H1 (cell line): ENCODE data around the gene ATF7. TPM values are rescaled to one million over a fixed set of nuclear protein-coding genes. Genes with fewer than 3 reads are reported as not detected.

Source experiments
- CBX8 ChIP-seq: fragments of 300-800, 300-1000 bp; sonication (generic); IDR thresholded peaks from 2 replicates; pipeline ENCODE4 v1.7.1; 2016; ENCODE audit warnings: low read depth, low read length, borderline replicate concordance
- CHD1 ChIP-seq: IDR thresholded peaks from 2 replicates; pipeline ENCODE4 v1.6.1; 2012; ENCODE audit warnings: low read depth, low read length, improper control_type of control experiment
- CHD7 ChIP-seq: fragments of 300-600 bp; sonication (generic); IDR thresholded peaks from 2 replicates; pipeline ENCODE4 v1.7.1; 2012; ENCODE audit warnings: low read length, moderate library complexity, mild to moderate bottlenecking, inconsistent platforms; ENCODE audit not compliant: insufficient replicate concordance
- CREB1 ChIP-seq: IDR thresholded peaks from 2 replicates; pipeline ENCODE4 v1.6.1; 2012; ENCODE audit warnings: inconsistent platforms
- JUND ChIP-seq: IDR thresholded peaks from 2 replicates; pipeline ENCODE4 v1.6.1; 2011; ENCODE audit warnings: mild to moderate bottlenecking, improper control_type of control experiment, low read length
- NANOG ChIP-seq: IDR thresholded peaks from 2 replicates; pipeline ENCODE4 v1.6.1; 2011; ENCODE audit warnings: low read length, low read depth, mild to moderate bottlenecking, inconsistent platforms; ENCODE audit not compliant: insufficient read depth, poor library complexity, severe bottlenecking
- POU5F1 ChIP-seq: IDR thresholded peaks from 2 replicates; pipeline ENCODE4 v1.6.1; 2011; ENCODE audit warnings: low read depth, mild to moderate bottlenecking, low read length, moderate library complexity
- RAD21 ChIP-seq, 2 experiments: IDR thresholded peaks in 1 of 2; conservative IDR thresholded peaks in 1 of 2; 2 replicates each; pipeline ENCODE4 v1.6.1; 2011; ENCODE audit warnings: low read depth in 2 of 2, low read length in 2 of 2, improper control_type of control experiment in 1 of 2, inconsistent platforms in 1 of 2, mild to moderate bottlenecking in 1 of 2, moderate library complexity in 1 of 2
- SIX5 ChIP-seq: IDR thresholded peaks from 2 replicates; pipeline ENCODE4 v1.6.1; 2011; ENCODE audit warnings: mild to moderate bottlenecking, low read depth, low read length
- SP1 ChIP-seq: IDR thresholded peaks from 2 replicates; pipeline ENCODE4 v1.6.1; 2011; ENCODE audit warnings: low read depth, low read length
- SP2 ChIP-seq: IDR thresholded peaks from 2 replicates; pipeline ENCODE4 v1.6.1; 2012; ENCODE audit warnings: mild to moderate bottlenecking, low read length, inconsistent platforms
- SRF ChIP-seq: IDR thresholded peaks from 2 replicates; pipeline ENCODE4 v1.6.1; 2011; ENCODE audit warnings: mild to moderate bottlenecking, low read depth, low read length, moderate library complexity
- TAF7 ChIP-seq: optimal IDR thresholded peaks from 2 replicates; pipeline ENCODE3; 2011; ENCODE audit warnings: low read depth, mild to moderate bottlenecking, inconsistent platforms, low read length, moderate library complexity, borderline replicate concordance
- polyA plus RNA-seq, 7 experiments: library from polyadenylated mRNA; depleted of rRNA in 3 of 7; stranded (reverse) in 5 of 7; unstranded in 2 of 7; fragments of >200 nt in 5 of 7; fragments of 200-250 nt in 2 of 7; gene quantifications; 1 replicate in 5 of 7; 2 replicates in 1 of 7; 4 replicates in 1 of 7; pipeline versions ENCODE4 v1.2.1 to v1.2.3, GENCODE V29; 2011 to 2013; ENCODE audit warnings: missing spikeins in 2 of 7, mixed read lengths in 2 of 7
- total RNA-seq: library from RNA; stranded (reverse); fragmentation: NEBNext Ultra II Directional; extraction: Animal tissue kit (Norgen Biotek cat#: 25700); gene quantifications from 2 replicates; pipeline ENCODE4 v1.2.1, GENCODE V29; 2021

ATF7 gene
- total and polyA plus RNA-seq, 2 of the 8 experiments (the other 6 are each of a cell fraction or from before 2014, with no cell fraction given): 10.1 to 16.6 TPM

GRCh38 chr12:53497461-53497860, 128.7 kb downstream of the ATF7 start (continued):
- TF ChIP-seq CHD7 (no peak), CBX8 (no peak), JUND (no peak), SP1 (no peak), SP2 (no peak), TAF7 (no peak), RAD21 (IDR thresholded peaks at IDR 0.05 in 1 of 2, conservative IDR thresholded peaks at IDR 0.05 in 1 of 2; ENCODE audit: low read depth in 2 of 2, low read length in 2 of 2) (no peak), NANOG (no peak), CREB1 (no peak), POU5F1 (no peak), SRF (no peak), CHD1 (no peak), SIX5 (no peak)
